SU-DHL-6 (cell line): Measurements from ENCODE around the gene PANX2.

Experiments used
- CTCF ChIP-seq: fragments of 200-600 bp; sonication (generic); IDR thresholded peaks from one replicate; pipeline ENCODE4 v1.5.1; 2017; ENCODE audit warnings: antibody characterized with exemption, mild to moderate bottlenecking, low read length, moderate library complexity; ENCODE audit not compliant: insufficient read depth, poor library complexity, severe bottlenecking
- EZH2phosphoT487 ChIP-seq: fragments of 200-600 bp; sonication (generic), shearing (Covaris generic); conservative IDR thresholded peaks from 2 replicates; pipeline ENCODE4 v1.6.1; 2018; ENCODE audit warnings: mild to moderate bottlenecking, antibody characterized with exemption, low read length, moderate library complexity, mixed read lengths

GRCh38 chr22:50189849-50190181, 19.3 kb downstream of the PANX2 start:
- TF ChIP-seq CTCF (no peak), EZH2phosphoT487 (no peak)
